Lower leg skin (tissue), 3 donors: ENCODE measurements around the gene CAMK2B.

Source experiments
- CTCF ChIP-seq, 3 donors: fragments of 450-650 bp; IDR thresholded peaks; one replicate each; pipeline ENCODE4 v1.5.1; 2016; ENCODE audit warnings: antibody characterized with exemption in 3 of 3, mild to moderate bottlenecking in 3 of 3, moderate library complexity in 2 of 3
- POLR2A ChIP-seq, 2 donors: fragments of 450-650 bp; IDR thresholded peaks; one replicate each; pipeline ENCODE4 v1.6.1; 2016 to 2017; ENCODE audit warnings: antibody characterized with exemption in 2 of 2, mild to moderate bottlenecking in 1 of 2, moderate library complexity in 1 of 2

GRCh38 chr7:44167920-44168319, 157.5 kb downstream of the CAMK2B start:
- TF ChIP-seq CTCF (IDR thresholded peaks at IDR 0.05) (no peak), POLR2A (IDR thresholded peaks at IDR 0.05) (no peak)
